ENCODE measurements around the gene RGS14.
"Not testable (repeated sequence)": the region's sequence is repeated elsewhere in the genome, so short reads cannot be mapped to it uniquely, and the experiment has no call there.

RGS14 gene

DNA sequence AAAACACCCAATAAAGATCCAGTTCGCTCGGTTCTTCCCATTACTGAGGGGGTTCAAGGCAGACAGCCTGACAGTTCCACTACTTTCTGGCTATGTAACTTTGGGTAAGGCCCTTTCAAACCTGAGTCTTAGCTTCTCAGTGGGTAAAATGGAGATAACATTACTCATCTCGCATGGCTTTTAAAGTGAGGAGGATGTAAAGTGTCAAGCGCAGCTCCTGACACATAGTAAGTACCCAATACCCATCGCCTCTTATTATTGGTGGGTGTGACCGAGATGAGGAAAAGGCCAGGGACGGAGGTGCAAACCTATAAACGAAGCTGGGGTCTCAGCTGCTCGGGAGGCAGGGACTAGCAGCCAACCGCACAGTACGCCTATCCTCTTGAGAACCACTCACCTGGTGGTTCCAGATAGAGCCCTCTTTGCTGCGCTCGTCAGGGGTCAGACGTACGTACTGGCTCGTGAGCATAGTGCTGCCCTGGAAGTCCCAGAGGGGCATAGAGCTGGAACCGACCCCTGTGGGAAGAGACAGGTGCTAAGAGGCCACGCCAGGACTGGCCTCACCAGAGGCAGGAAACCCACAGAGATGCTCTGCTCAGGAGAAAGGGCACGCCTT lies 6.8 kb upstream of the RGS14 start:
- no peak for DNase-seq

- DNase-seq: peak; percentile 76 to 85
Measured at GRCh38 chr5:177351392-177352329, 6.1 kb upstream of the RGS14 start, which contains the start of gene LMAN2. LMAN2 (minus strand) TSS chr5:177351668; CDS start chr5:177351647, 21 bp downstream.

- no peak for DNase-seq
Measured at GRCh38 chr5:177353093-177353492, 4.6 kb upstream of the RGS14 start.

GRCh38 chr5:177354256-177354655 lies 3.5 kb upstream of the RGS14 start:
- DNase-seq: no peak

DNA sequence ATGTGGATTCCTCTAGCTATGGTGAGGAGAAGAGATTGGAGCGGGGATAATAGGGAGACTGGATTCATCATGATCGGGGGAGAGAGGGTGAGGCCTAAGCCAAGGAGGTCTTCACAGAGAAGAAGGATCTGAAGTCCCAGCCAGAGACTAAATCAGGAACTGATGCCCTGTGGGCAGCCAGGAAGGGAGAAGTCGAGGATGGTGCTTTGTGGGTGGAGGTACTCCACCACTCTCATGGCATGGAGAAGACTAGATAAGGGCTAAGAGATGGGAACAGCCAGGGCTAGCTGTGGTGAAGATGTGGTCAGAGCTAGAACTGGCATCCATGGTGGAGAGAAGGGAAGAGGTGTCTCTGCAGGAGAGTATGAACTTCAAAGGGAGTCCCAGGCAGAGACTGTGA lies 3.0 kb upstream of the RGS14 start:
- no peak for DNase-seq

GRCh38 chr5:177355162-177355867 lies 2.4 kb upstream of the RGS14 start:
- DNase-seq: no peak

DNA sequence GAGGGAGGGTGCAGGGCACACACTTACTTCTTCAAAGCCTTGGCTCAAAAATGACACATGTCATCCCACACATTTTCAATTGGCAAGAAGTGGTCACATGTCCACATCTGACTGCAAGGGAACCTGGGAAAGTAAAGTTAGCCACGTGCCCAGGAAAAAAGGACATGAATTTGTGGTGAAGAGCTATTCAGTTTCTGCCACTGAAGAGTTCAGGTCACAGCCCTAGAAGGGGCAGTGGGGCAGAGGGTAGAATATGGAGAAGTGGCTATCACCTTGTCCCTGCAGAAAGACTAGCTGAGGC lies 1.9 kb upstream of the RGS14 start:
- no peak for DNase-seq

- DNase-seq: no peak
Measured at GRCh38 chr5:177356746-177357145, 978 bp upstream of the RGS14 start.

DNA sequence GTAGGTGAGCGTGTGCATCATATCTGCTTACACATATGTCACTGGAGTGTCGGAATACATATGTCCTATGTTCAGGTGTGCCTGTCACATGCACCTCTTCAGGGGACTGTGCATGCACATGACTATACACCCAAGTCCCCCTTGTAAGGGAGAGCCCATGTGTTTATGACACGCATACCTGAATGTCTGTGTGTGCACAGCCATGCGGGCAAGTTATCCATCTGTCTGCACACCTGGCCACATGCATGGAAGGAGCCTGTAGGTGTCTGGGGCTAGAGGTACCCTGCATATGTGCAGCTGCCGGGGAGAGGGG lies 622 bp upstream of the RGS14 start:
- DNase-seq: no peak

DNA sequence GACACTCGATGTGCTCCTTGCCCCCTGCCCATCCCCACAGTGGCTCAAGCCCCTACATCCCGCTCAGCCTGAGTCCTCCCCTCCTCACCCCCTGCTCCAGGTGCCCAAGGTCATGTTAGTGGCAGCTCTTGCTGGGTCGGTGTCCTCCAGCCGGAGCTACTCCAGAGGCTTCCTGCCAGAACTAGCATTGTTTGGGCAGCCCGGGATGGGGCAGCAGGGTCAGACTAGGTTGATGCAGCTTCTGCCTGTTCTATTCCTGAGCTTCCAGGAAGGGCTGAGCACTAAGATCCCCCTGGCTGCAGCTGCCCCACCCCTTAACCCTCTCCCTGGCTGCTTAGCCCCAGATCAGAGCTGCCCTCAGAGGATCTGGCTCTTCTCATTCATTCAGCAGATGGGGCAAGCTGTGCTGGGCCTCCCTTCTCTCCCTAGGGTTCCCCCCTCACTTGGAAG lies 671 bp downstream of the RGS14 start:
- DNase-seq: no peak

DNA sequence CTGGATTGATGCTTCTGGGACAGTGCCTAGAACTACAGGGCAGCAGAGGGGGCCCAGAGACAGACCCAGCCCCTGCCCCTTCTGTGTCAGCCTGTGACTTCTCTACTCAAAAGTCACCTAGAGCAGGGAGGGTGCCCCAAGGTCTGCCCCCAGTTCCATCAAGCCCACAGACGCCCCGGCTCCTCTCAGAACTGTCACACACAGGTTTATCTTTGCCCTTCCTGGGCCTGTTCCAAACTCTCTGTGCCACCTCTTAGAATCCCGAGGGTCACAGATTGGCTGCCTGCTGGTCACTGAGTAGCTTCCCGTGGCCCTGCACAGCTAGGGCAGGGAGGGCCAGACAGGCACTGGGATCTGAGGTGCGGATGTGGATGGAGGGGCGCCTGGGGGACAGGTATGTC lies 1.7 kb downstream of the RGS14 start:
- no peak for DNase-seq

DNA sequence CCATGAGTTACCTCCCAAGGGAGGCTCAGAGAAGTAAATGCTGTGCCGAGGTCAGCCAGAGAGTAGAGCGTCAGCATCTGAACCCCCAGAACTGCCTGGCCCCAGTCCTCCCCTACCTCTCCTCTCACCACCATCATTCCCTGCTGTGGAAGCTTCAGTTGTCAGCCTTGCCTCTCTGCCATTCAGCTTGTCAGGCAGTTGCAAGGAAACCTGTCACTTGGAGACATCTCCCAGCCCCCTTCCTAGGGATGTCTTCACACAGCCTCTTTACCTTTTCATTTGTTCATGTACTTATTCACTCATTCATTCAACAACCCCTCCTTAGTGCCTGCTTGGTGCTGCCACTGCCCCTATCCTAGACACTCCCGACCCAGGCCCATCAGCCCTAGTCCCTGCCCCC lies 2.1 kb downstream of the RGS14 start:
- DNase-seq: no peak

GRCh38 chr5:177360740-177361139 lies 3.0 kb downstream of the RGS14 start:
- DNase-seq: not testable (repeated sequence)

DNA sequence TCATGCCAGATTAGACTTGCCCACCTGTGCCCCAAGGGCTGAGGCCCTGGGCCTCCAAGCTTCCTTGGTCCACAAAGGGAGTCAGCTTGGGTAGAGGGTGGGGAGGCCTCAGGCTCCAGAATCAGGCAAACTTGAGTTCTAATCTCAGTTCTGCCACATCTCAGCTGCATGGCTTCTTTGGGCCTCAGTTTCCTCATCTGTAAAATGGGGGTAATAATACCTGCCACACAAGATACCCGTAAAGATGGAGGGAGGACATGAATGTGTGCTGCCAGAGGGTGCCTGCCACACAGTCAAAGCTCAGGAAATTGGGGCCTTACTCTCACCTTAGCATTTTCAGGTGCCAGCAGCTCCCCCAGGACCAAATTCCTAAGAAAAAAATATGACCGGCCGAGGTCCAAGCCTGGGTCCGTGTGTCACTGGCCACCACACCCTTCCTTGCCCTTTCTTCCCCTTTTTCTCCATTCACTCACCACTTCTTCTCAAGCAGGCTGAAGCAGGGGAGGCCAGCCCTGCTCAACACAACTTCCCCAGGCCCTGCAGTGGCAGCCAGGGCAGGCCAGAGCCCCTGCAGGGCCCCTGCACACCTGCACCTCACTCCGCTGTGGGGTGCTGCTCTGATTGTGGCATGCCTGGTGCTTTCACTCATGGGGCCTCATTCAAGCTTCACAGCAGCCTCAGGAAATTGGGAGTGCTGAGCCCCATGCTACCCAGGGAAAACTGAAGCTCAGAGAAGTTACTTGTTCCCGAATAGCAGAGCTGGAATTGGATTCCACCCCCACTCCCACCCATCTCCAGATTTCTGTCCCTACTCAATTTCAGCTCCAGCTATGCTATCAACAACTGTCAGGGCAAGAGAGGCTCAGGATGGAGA lies 3.9 kb downstream of the RGS14 start:
- no peak for DNase-seq

- no peak for DNase-seq
Measured at GRCh38 chr5:177362292-177362609, 4.5 kb downstream of the RGS14 start.

- DNase-seq: no peak
Measured at GRCh38 chr5:177362610-177363507, 5.1 kb downstream of the RGS14 start.

DNA sequence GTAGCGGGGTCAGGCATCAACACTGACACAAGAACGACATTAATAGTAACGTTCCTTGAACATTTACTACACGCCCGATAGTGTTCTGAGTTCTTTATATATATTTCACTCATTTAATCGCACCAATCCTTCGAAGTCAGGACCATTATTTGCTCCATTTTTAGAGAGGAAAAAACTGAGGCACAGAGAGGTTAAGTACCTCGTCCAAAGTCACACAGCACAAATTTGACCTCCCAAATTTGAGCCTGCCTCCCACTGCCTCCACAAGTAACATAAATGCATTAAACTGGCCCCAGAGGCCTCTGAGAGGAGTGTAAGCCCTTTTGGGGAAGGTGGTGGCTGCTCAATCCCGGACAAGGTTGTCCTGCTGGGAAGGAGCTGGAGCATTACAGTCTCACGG lies 5.8 kb downstream of the RGS14 start:
- DNase-seq: no peak

DNA sequence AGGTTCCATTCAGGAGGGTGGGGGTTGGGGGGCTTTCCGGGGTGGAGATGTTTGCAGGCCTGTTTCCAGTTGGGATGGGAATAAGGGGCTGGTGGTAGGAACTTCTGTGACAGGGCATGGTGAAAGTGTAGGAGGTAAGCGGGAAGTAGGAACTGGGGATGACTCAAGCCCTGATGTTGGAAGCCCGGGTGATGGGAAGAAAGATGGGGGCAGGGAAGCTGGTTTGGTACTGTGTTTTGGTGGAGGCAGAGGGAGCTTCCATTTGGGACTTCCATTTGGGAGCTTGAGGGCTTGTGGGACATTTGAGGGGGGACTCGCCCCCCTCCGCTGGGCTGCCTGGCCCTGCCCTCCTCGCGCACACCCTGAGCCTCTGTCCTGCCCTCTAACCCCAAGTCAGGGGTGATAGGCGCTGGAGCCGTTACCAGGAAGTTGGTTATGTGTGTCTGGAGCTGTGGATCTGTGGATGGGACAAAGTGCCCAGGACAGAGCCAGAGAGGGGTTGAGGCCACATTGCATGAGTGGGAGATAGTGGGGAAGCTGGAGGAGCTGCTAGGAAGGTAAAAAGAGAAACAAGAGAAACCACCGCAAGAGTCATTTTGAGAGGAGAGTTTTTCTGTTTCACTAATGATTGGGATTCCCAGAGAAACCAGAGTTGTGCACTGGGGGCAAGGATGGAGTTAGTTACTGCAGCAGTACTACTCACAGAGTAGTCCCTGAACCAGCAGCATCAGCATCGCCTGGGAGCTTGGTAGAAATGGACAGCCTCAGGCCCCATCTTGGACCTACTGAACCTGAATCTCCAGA lies 6.6 kb downstream of the RGS14 start:
- no peak for DNase-seq

- DNase-seq: no peak
Measured at GRCh38 chr5:177365845-177366527, 8.3 kb downstream of the RGS14 start.

DNA sequence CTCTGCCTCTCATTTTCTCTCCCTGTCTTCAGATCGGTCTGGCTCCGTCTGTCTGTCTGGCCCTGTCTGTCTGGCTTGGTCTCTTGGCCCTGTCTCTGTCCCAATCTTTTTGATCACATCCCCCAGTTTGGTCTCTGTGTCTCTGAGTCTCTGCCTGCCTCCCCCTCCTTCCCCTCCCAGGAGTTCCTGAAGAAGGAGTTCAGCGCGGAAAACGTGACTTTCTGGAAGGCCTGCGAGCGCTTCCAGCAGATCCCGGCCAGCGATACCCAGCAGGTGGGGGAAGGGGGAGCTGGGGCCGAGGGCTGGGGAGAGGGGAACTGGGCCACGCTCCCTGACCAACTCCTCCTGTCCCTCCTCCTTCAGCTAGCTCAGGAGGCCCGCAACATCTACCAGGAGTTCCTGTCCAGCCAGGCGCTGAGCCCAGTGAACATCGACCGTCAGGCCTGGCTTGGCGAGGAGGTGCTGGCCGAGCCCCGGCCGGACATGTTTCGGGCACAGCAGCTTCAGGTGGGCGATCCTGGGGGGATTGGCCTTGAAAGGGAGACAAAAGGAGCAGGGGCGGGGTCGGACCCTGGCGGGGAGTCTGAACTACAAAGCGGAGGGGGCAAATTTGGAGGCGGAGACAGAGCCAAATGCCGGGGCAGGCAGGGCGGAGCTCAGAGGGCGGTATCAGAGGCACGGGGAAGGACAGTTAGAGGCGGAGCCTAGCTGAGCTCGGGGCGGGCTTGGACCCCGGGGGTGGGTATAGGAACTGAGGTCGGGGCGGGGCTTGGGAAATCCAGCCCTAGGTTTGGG lies 9.0 kb downstream of the RGS14 start:
- no peak for DNase-seq
